Measurements from ENCODE around the gene ZNF322. TPM values are rescaled to one million over a fixed set of nuclear protein-coding genes. Genes with fewer than 3 reads are reported as not detected.

Gene ZNF322
- total RNA-seq, 2 experiments from 2014 or later: 11.1 to 14.4 TPM

- CTCF ChIA-PET: no interaction called here
- POLR2A ChIA-PET: no interaction called here
Observed at GRCh38 chr6:26623339-26623859, 36.1 kb downstream of the ZNF322 start.

- ChIA-PET CTCF (no interaction called here), POLR2A (no interaction called here)
Observed at GRCh38 chr6:26613689-26614683, 45.6 kb downstream of the ZNF322 start.

GRCh38 chr6:26613201-26613600 is 46.3 kb downstream of the ZNF322 start:
- ChIA-PET POLR2A (no interaction called here), CTCF (no interaction called here)

- ChIA-PET CTCF (no interaction called here), POLR2A (no interaction called here)
Observed at GRCh38 chr6:26611599-26611998, 47.9 kb downstream of the ZNF322 start.

- ChIA-PET POLR2A (no interaction called here), CTCF (interaction anchor here (0.7 kb wide), 1 partner anchor 492 kb away, joined by 4 read pairs; no protein-coding TSS in a partner anchor)
Observed at GRCh38 chr6:26609463-26609862, 50.1 kb downstream of the ZNF322 start.

- ChIA-PET CTCF (no interaction called here), POLR2A (no interaction called here)
Observed at GRCh38 chr6:26607434-26608230, 51.9 kb downstream of the ZNF322 start.

GRCh38 chr6:26604797-26605196 is 54.7 kb downstream of the ZNF322 start:
- CTCF ChIA-PET: no interaction called here
- POLR2A ChIA-PET: no interaction called here

GRCh38 chr6:26604026-26604425 is 55.5 kb downstream of the ZNF322 start:
- ChIA-PET CTCF (no interaction called here), POLR2A (no interaction called here)

GRCh38 chr6:26602262-26602661 is 57.3 kb downstream of the ZNF322 start:
- CTCF ChIA-PET: interaction anchor here (1.7 kb wide), 1 partner anchor 477 kb away, joined by 3 read pairs; no protein-coding TSS in a partner anchor
- POLR2A ChIA-PET: no interaction called here

- ChIA-PET POLR2A (interaction anchor here (1.0 kb wide), 1 partner anchor 530 kb away, joined by 3 read pairs; no protein-coding TSS in a partner anchor), CTCF (interaction anchor here (0.6 to 1.7 kb wide), 5 partner anchors 24 to 1293 kb away, joined by 3 to 4 read pairs (median 3); no protein-coding TSS in a partner anchor)
Observed at GRCh38 chr6:26600759-26601158, 58.8 kb downstream of the ZNF322 start.

GRCh38 chr6:26599591-26599990 is 60.0 kb downstream of the ZNF322 start:
- POLR2A ChIA-PET: no interaction called here

GRCh38 chr6:26599134-26599533 is 60.4 kb downstream of the ZNF322 start:
- ChIA-PET POLR2A (no interaction called here), CTCF (no interaction called here)

More at GRCh38 chr6:26599591-26599990, 60.0 kb downstream of the ZNF322 start:
- CTCF ChIA-PET: no interaction called here

- ChIA-PET POLR2A (no interaction called here), CTCF (no interaction called here)
Observed at GRCh38 chr6:26598267-26598666, 61.3 kb downstream of the ZNF322 start.

- ChIA-PET POLR2A (no interaction called here), CTCF (no interaction called here)
Observed at GRCh38 chr6:26597821-26598220, 61.7 kb downstream of the ZNF322 start.

GRCh38 chr6:26597389-26597766 is 62.2 kb downstream of the ZNF322 start:
- ChIA-PET CTCF (no interaction called here), POLR2A (interaction anchor here (0.5 kb wide), 1 partner anchor 581 kb away, joined by 9 read pairs; no protein-coding TSS in a partner anchor)

- CTCF ChIA-PET: interaction anchor here (1.4 to 2.7 kb wide), 5 partner anchors 12 to 347 kb away, joined by 3 to 68 read pairs (median 8); a partner anchor contains a TSS
- POLR2A ChIA-PET: interaction anchor here (0.5 kb wide), 1 partner anchor 581 kb away, joined by 9 read pairs; no protein-coding TSS in a partner anchor
Observed at GRCh38 chr6:26596579-26597388, 62.8 kb downstream of the ZNF322 start, which contains the start of gene ABT1. Gene ABT1, plus strand, starts transcription at chr6:26596953. Its CDS starts 30 bp downstream, at chr6:26596983.

GRCh38 chr6:26595669-26596269 is 63.8 kb downstream of the ZNF322 start:
- ChIA-PET CTCF (interaction anchor here (0.6 to 2.7 kb wide), 23 partner anchors 11 to 883 kb away, joined by 3 to 68 read pairs (median 4); partner anchors contain the start of gene HMGN4), POLR2A (interaction anchor here (1.1 kb wide), 1 partner anchor 19 kb away, joined by 3 read pairs; no protein-coding TSS in a partner anchor)

Data from activated CD8-positive, alpha-beta memory T cell treated with anti-CD3 and anti-CD28 coated beads for 36 hours (primary cell).